GM12872 (cell line): ENCODE results near the gene FAM107B.

Source experiments
- CTCF ChIP-seq: IDR thresholded peaks from 3 replicates; pipeline ENCODE4 v1.5.1; 2011; ENCODE audit warnings: low read depth, mild to moderate bottlenecking, low read length, moderate library complexity; ENCODE audit not compliant: insufficient read depth

The FAM107B gene

GRCh38 chr10:14598809-14599764 lies 175.6 kb downstream of the FAM107B start:
- TF ChIP-seq CTCF, result no peak

- TF ChIP-seq CTCF, result no peak
Measured at GRCh38 chr10:14595526-14596182, 179.0 kb downstream of the FAM107B start.

GRCh38 chr10:14594878-14595525 lies 179.7 kb downstream of the FAM107B start:
- no peak for TF ChIP-seq CTCF

GRCh38 chr10:14593806-14594205 lies 180.9 kb downstream of the FAM107B start:
- no peak for TF ChIP-seq CTCF

GRCh38 chr10:14592566-14592965 lies 182.1 kb downstream of the FAM107B start:
- no peak for TF ChIP-seq CTCF

GRCh38 chr10:14592026-14592425 lies 182.7 kb downstream of the FAM107B start:
- TF ChIP-seq CTCF, result no peak
